ENCODE data around the gene HHLA2. TPM values are rescaled to one million over a fixed set of nuclear protein-coding genes. Genes with fewer than 3 reads are reported as not detected.

The HHLA2 gene
- total RNA-seq, 1 donor from 2014 or later = not detected

DNA sequence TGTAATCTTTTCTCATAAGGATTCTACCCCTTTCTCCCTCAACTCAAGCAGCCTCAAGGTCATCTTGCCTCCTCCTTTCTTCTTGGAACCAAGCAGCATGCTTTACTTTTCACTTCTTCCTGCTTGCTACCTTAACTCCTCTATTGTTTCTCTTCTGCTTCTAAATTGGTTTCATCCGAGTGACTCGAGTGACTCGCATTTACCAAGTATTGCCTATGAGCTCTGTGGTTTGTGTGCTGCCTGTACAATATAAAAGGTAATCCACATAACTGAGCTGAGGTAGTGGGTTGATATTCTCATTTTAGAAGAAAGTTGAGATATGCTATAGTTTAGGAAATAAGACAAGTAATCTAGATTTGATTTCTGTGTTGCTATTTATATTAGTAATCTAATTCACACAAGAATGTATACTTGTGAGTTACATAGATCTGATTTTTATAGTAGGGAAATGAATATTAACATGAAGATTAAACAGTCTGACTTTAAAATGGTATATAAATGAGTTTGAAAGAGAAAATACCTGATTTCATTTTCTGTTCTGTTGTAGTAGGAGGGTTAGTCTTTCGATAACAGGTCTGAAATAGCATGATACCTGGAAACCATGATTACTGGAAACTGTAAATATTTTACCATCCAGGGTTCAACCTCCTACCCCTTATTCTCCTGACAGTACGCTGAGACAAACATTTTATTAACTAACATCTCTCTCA is 5.5 kb downstream of the HHLA2 start:
- TF ChIP-seq, protein P1, sequence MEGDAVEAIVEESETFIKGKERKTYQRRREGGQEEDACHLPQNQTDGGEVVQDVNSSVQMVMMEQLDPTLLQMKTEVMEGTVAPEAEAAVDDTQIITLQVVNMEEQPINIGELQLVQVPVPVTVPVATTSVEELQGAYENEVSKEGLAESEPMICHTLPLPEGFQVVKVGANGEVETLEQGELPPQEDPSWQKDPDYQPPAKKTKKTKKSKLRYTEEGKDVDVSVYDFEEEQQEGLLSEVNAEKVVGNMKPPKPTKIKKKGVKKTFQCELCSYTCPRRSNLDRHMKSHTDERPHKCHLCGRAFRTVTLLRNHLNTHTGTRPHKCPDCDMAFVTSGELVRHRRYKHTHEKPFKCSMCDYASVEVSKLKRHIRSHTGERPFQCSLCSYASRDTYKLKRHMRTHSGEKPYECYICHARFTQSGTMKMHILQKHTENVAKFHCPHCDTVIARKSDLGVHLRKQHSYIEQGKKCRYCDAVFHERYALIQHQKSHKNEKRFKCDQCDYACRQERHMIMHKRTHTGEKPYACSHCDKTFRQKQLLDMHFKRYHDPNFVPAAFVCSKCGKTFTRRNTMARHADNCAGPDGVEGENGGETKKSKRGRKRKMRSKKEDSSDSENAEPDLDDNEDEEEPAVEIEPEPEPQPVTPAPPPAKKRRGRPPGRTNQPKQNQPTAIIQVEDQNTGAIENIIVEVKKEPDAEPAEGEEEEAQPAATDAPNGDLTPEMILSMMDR (IDR thresholded peaks at IDR 0.05; ENCODE audit: insufficient read depth, low read length, severe bottlenecking) = no peak
- Histone ChIP-seq H3K4me3 (ENCODE audit: low read depth, low read length) (no peak overlapping the region), H3K36me3 (ENCODE audit: control insufficient read depth, insufficient read depth, low read length) (no peaks in the 10 kb centered on the region), H3K27me3 (ENCODE audit: control insufficient read depth, insufficient read depth, low read length) (no peaks in the 10 kb centered on the region)
- no peak for FAIRE-seq
- peak; percentile 34 for DNase-seq (ENCODE audit: low read depth)

DNA sequence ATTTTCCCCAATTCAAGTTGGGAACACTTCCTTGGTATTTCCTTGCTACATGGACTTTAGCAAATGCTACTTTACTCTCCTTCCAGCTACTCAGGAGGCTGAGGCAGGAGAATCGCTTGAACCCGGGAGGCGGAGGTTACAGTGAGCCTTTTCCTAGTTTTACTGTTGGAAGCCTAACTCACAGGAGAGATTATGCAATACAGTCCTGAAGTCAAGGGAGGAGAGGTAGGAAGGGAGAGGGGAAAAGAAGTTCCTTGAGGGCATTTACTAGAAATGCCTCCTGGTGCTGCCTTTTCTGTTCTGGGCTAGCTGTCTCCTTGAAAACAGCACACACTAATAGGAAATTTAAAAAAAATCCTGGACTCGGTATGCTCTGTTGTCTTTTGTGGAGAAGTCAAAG is 6.2 kb downstream of the HHLA2 start:
- H3K4me3 ChIP-seq (ENCODE audit: low read depth, low read length) = no peak overlapping the region
- no peak for DNase-seq (ENCODE audit: low read depth)
- H3K27me3 ChIP-seq (ENCODE audit: control insufficient read depth, insufficient read depth, low read length) = no peaks in the 10 kb centered on the region
- no peaks in the 10 kb centered on the region for H3K36me3 ChIP-seq (ENCODE audit: control insufficient read depth, insufficient read depth, low read length)
- TF ChIP-seq, protein P1 (IDR thresholded peaks at IDR 0.05; ENCODE audit: insufficient read depth, low read length, severe bottlenecking) = no peak
- FAIRE-seq = no peak

DNA sequence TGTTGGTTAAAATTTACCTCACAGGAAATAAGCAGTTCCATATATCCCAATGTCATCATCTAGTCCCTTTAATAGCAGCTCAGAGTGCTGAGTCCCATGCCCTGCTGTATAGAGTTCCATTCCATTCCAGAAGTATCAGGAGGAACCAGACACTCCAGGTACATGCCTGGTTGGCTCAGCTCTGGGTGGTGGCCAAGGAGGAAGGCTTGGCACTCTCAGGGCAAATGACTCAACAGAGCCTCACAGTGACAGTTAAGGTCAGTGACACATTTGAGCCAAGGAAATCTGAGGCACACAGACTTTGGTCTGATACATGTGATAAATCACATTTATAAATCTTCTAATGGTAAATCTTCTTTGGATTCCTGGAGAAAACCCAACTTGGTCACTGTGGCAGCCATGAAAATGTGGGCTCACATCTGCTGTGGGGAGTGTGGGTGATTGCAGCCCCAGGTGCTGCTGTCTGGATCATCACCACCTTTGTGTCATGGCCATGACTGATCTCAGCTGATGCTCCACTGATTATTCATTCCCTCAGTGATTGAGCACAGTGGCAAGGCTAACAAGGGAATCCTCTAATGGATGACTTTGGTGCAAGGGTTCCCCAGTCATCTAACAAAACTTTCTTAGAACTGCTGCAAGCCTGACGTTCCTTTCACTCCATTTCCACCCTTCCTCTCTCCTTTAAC is 9.3 kb downstream of the HHLA2 start:
- TF ChIP-seq, protein P1 (IDR thresholded peaks at IDR 0.05; ENCODE audit: insufficient read depth, low read length, severe bottlenecking) = no peak
- no peak for FAIRE-seq
- Histone ChIP-seq H3K36me3 (ENCODE audit: control insufficient read depth, insufficient read depth, low read length) (no peaks in the 10 kb centered on the region), H3K27me3 (ENCODE audit: control insufficient read depth, insufficient read depth, low read length) (no peaks in the 10 kb centered on the region), H3K4me3 (ENCODE audit: low read depth, low read length) (no peak overlapping the region)
- peak; percentile 43 for DNase-seq (ENCODE audit: low read depth)

DNA sequence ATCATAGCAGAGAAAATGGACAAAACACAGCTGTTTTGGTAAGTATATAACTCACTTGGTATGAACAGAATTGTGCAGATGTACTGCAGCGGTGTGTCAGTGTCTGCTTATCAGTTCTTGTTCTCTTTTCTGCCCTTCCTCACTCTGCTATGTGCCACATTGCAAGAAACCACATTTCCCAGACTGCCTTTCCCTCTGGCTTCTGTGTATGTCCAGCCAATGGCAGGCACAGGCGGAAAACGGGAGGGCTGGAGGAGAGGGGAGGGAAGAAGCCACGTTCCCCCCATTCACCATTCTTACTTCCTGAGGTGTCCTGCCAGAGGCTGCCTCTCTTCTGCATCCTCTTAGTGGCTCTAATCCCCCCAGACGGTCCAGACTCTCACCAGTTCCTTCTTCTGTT is 15.4 kb downstream of the HHLA2 start:
- FAIRE-seq = no peak
- no peak for DNase-seq (ENCODE audit: low read depth)
- H3K4me3 ChIP-seq (ENCODE audit: low read depth, low read length) = no peak overlapping the region

DNA sequence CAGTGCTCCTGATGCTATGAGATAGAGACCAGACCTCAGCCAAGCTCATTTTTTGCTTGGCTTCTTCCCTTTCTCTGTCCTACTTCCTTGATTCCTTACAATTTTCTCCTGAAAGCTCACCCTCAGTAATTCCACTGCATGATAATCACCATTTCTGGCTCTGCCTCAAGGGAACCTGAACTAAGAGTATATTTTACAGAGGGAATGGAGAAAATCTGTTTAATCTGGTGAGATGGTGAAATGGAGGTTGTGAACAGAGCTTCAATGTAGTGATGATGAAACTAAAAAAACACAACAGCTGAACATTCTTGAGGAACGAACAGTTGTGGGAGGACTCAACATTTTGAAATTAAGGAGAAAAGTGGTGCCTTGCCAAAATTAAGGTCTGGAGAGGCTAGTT is 16.3 kb downstream of the HHLA2 start:
- Histone ChIP-seq H3K36me3 (ENCODE audit: control insufficient read depth, insufficient read depth, low read length) (no peaks in the 10 kb centered on the region), H3K4me3 (ENCODE audit: low read depth, low read length) (no peak overlapping the region), H3K27me3 (ENCODE audit: control insufficient read depth, insufficient read depth, low read length) (peaks cover 1% of the 10 kb centered on the region)
- TF ChIP-seq, protein P1 (IDR thresholded peaks at IDR 0.05; ENCODE audit: insufficient read depth, low read length, severe bottlenecking) = no peak
- FAIRE-seq (no peak), DNase-seq (ENCODE audit: low read depth) (no peak)

More for the DNA sequence above, 15.4 kb downstream of the HHLA2 start:
- Histone ChIP-seq H3K27me3 (ENCODE audit: control insufficient read depth, insufficient read depth, low read length) (peaks cover 1% of the 10 kb centered on the region), H3K36me3 (ENCODE audit: control insufficient read depth, insufficient read depth, low read length) (no peaks in the 10 kb centered on the region)
- TF ChIP-seq, protein P1 (IDR thresholded peaks at IDR 0.05; ENCODE audit: insufficient read depth, low read length, severe bottlenecking) = no peak

All from bronchial epithelial cell (primary cell).